ENCODE measurements around the gene GTSF1L. TPM values are rescaled to one million over a fixed set of nuclear protein-coding genes. Genes with fewer than 3 reads are reported as not detected.

Gene GTSF1L
- total RNA-seq, 1 experiment from 2014 or later, result not detected

- no peak for TF ChIP-seq PRDM15 (CRISPR knock-in tag; IDR thresholded peaks at IDR 0.05)
- no peak for TF ChIP-seq ZNF138 (CRISPR knock-in tag; conservative IDR thresholded peaks at IDR 0.05)
- no peak for TF ChIP-seq TEAD4 (CRISPR knock-in tag; IDR thresholded peaks at IDR 0.05)
- TF ChIP-seq NFE2L1 (CRISPR knock-in tag; IDR thresholded peaks at IDR 0.05), result no peak
- TF ChIP-seq ZNF281 (CRISPR knock-in tag; IDR thresholded peaks at IDR 0.05), result no peak
Measured at GRCh38 chr20:43700627-43701026, 26.2 kb downstream of the GTSF1L start (continued).

- POLR2A ChIA-PET, result interaction anchor here (0.6 kb wide), 1 partner anchor 31 kb away, joined by 5 read pairs; no protein-coding TSS in a partner anchor
- no peak for ATAC-seq
- H3K27ac Mint-ChIP-seq, result no peak overlapping the region
- no peaks in the 10 kb centered on the region for H3K27me3 Mint-ChIP-seq (ENCODE audit: low read depth)
- CTCF ChIA-PET, result no interaction called here
- no peaks in the 10 kb centered on the region for H3K9me3 Mint-ChIP-seq
- H3K36me3 Mint-ChIP-seq, result peaks cover 57% of the 10 kb centered on the region
- H3K4me1 Mint-ChIP-seq, result no peaks in the 10 kb centered on the region
- H3K4me3 Mint-ChIP-seq, result no peak overlapping the region
- DNase-seq (ENCODE audit: low spot score), result no peak
- TF ChIP-seq AFF4 (CRISPR knock-in tag; IDR thresholded peaks at IDR 0.05; ENCODE audit: borderline replicate concordance) (no peak), E2F1 (CRISPR knock-in tag; IDR thresholded peaks at IDR 0.05) (no peak), ESRRA (CRISPR knock-in tag; IDR thresholded peaks at IDR 0.05; ENCODE audit: borderline replicate concordance) (no peak), ATF3 (CRISPR knock-in tag; conservative IDR thresholded peaks at IDR 0.05) (no peak), TP53 (CRISPR knock-in tag; IDR thresholded peaks at IDR 0.05) (no peak), SP1 (CRISPR knock-in tag; conservative IDR thresholded peaks at IDR 0.05) (no peak), GABPB1 (CRISPR knock-in tag; IDR thresholded peaks at IDR 0.05) (no peak), ZNF138 (CRISPR knock-in tag; conservative IDR thresholded peaks at IDR 0.05) (no peak), ETV6 (CRISPR knock-in tag; IDR thresholded peaks at IDR 0.05) (no peak), ERG (CRISPR knock-in tag; IDR thresholded peaks at IDR 0.05) (no peak), EMX1 (CRISPR knock-in tag; IDR thresholded peaks at IDR 0.05) (no peak), ZNF219 (CRISPR knock-in tag; IDR thresholded peaks at IDR 0.05; ENCODE audit: borderline replicate concordance) (no peak), IRF2 (CRISPR knock-in tag; IDR thresholded peaks at IDR 0.05; ENCODE audit: borderline replicate concordance, low read depth) (no peak), CBFB (CRISPR knock-in tag; IDR thresholded peaks at IDR 0.05; ENCODE audit: low read depth) (no peak), PRRX2 (CRISPR knock-in tag; IDR thresholded peaks at IDR 0.05) (no peak), ZSCAN18 (CRISPR knock-in tag; IDR thresholded peaks at IDR 0.05) (no peak), ELF4 (CRISPR knock-in tag; IDR thresholded peaks at IDR 0.05; ENCODE audit: low read depth) (no peak)
Measured at GRCh38 chr20:43699941-43700565, 26.7 kb downstream of the GTSF1L start.
